Activated T-cell treated with anti-CD3 and anti-CD28 coated beads, Interleukin-2, amount 50 U/mL, for 4 hours (primary cell): Measurements from ENCODE around the gene CDC7. TPM values are rescaled to one million over a fixed set of nuclear protein-coding genes. Genes with fewer than 3 reads are reported as not detected.
A peak's percentile ranks its signal among the peaks of the same experiment; 100 is the strongest.

ENCODE experiments used
- ATAC-seq, 2 donors: fragments of 200-7000 bp; cut with Tn5 transposase; one replicate each; pipeline ENCODE4 v1.10.0; 2021
- DNase-seq: peaks from one replicate; pipeline ENCODE4 v3.0.0-alpha.2; 2020
- H3K27me3 Mint-ChIP-seq: one replicate; pipeline ENCODE4 v1.8.0; 2021; ENCODE audit warnings: low read depth, mixed read lengths
- H3K36me3 Mint-ChIP-seq: one replicate; pipeline ENCODE4 v1.8.0; 2022; ENCODE audit warnings: mixed read lengths; ENCODE audit not compliant: insufficient read depth
- H3K4me1 Mint-ChIP-seq: one replicate; pipeline ENCODE4 v1.8.0; 2021; ENCODE audit warnings: low read depth, mixed read lengths
- H3K4me3 Mint-ChIP-seq: one replicate; pipeline ENCODE4 v1.8.0; 2021; ENCODE audit warnings: mild to moderate bottlenecking, moderate library complexity, mixed read lengths
- H3K9me3 Mint-ChIP-seq: one replicate; pipeline ENCODE4 v1.8.0; 2021; ENCODE audit warnings: mixed read lengths
- total RNA-seq, 3 donors: library from RNA; stranded (reverse); gene quantifications; one replicate each; pipeline ENCODE4 v1.2.1, GENCODE V29; 2021

The CDC7 gene
- total RNA-seq, 3 donors from 2014 or later = 11.1 to 20.1 (median 16.6) TPM

- DNase-seq = no peak
- peaks cover 4% of the 10 kb centered on the region for H3K9me3 Mint-ChIP-seq
- peaks cover 73% of the 10 kb centered on the region for H3K4me1 Mint-ChIP-seq
- ATAC-seq = peak; percentile 16 to 54
- H3K36me3 Mint-ChIP-seq = no peaks in the 10 kb centered on the region
- no peaks in the 10 kb centered on the region for H3K27me3 Mint-ChIP-seq
- peak overlapping the region; percentile 19 for H3K4me3 Mint-ChIP-seq
These were observed 47.9 kb downstream of the CDC7 start for GRCh38 chr1:91548376-91549040.

- peak; percentile 38 to 52 for ATAC-seq
- H3K9me3 Mint-ChIP-seq = peaks cover 4% of the 10 kb centered on the region
- no peaks in the 10 kb centered on the region for H3K36me3 Mint-ChIP-seq
- peak overlapping the region; percentile 29 for H3K4me3 Mint-ChIP-seq
- no peaks in the 10 kb centered on the region for H3K27me3 Mint-ChIP-seq
- peaks cover 80% of the 10 kb centered on the region for H3K4me1 Mint-ChIP-seq
- DNase-seq = no peak
These were observed 48.5 kb downstream of the CDC7 start for GRCh38 chr1:91549041-91549735.

GRCh38 chr1:91550961-91551360, 50.3 kb downstream of the CDC7 start:
- DNase-seq (no peak), ATAC-seq (no peak)
- H3K36me3 Mint-ChIP-seq = no peaks in the 10 kb centered on the region
- H3K4me3 Mint-ChIP-seq = no peak overlapping the region
- no peaks in the 10 kb centered on the region for H3K27me3 Mint-ChIP-seq
- H3K4me1 Mint-ChIP-seq = peaks cover 94% of the 10 kb centered on the region
- H3K9me3 Mint-ChIP-seq = peaks cover 4% of the 10 kb centered on the region

GRCh38 chr1:91552091-91552490, 51.4 kb downstream of the CDC7 start:
- peaks cover 4% of the 10 kb centered on the region for H3K9me3 Mint-ChIP-seq
- no peaks in the 10 kb centered on the region for H3K36me3 Mint-ChIP-seq
- peaks cover 98% of the 10 kb centered on the region for H3K4me1 Mint-ChIP-seq
- DNase-seq = no peak
- ATAC-seq = no peak
- H3K4me3 Mint-ChIP-seq = no peak overlapping the region
- no peaks in the 10 kb centered on the region for H3K27me3 Mint-ChIP-seq

GRCh38 chr1:91552596-91552995, 51.9 kb downstream of the CDC7 start:
- no peaks in the 10 kb centered on the region for H3K27me3 Mint-ChIP-seq
- peaks cover 4% of the 10 kb centered on the region for H3K9me3 Mint-ChIP-seq
- no peak overlapping the region for H3K4me3 Mint-ChIP-seq
- DNase-seq = no peak
- no peak for ATAC-seq
- H3K4me1 Mint-ChIP-seq = peaks cover 96% of the 10 kb centered on the region
- no peaks in the 10 kb centered on the region for H3K36me3 Mint-ChIP-seq

GRCh38 chr1:91553177-91553591, 52.5 kb downstream of the CDC7 start:
- no peak overlapping the region for H3K4me3 Mint-ChIP-seq
- H3K36me3 Mint-ChIP-seq = no peaks in the 10 kb centered on the region
- no peaks in the 10 kb centered on the region for H3K27me3 Mint-ChIP-seq
- DNase-seq = no peak
- H3K4me1 Mint-ChIP-seq = peaks cover 93% of the 10 kb centered on the region
- ATAC-seq = no peak
- peaks cover 4% of the 10 kb centered on the region for H3K9me3 Mint-ChIP-seq

GRCh38 chr1:91555074-91555730, 54.6 kb downstream of the CDC7 start:
- Mint-ChIP-seq H3K9me3 (peaks cover 4% of the 10 kb centered on the region), H3K4me1 (peaks cover 90% of the 10 kb centered on the region), H3K4me3 (peak overlapping the region; percentile 24), H3K27me3 (no peaks in the 10 kb centered on the region), H3K36me3 (no peaks in the 10 kb centered on the region)
- DNase-seq = no peak
- ATAC-seq = no peak

GRCh38 chr1:91555821-91556531, 55.3 kb downstream of the CDC7 start:
- peak; percentile 90 to 92 for ATAC-seq
- peak; percentile 47 for DNase-seq
- H3K4me1 Mint-ChIP-seq = peaks cover 87% of the 10 kb centered on the region
- peak overlapping the region; percentile 31 for H3K4me3 Mint-ChIP-seq
- H3K36me3 Mint-ChIP-seq = no peaks in the 10 kb centered on the region
- no peaks in the 10 kb centered on the region for H3K27me3 Mint-ChIP-seq
- H3K9me3 Mint-ChIP-seq = no peaks in the 10 kb centered on the region

- DNase-seq (no peak), ATAC-seq (peak; percentile 2 to 5)
- peak overlapping the region; percentile 31 for H3K4me3 Mint-ChIP-seq
- H3K36me3 Mint-ChIP-seq = no peaks in the 10 kb centered on the region
- peaks cover 85% of the 10 kb centered on the region for H3K4me1 Mint-ChIP-seq
- H3K9me3 Mint-ChIP-seq = no peaks in the 10 kb centered on the region
- no peaks in the 10 kb centered on the region for H3K27me3 Mint-ChIP-seq
These were observed 55.9 kb downstream of the CDC7 start for GRCh38 chr1:91556556-91556955.

- H3K4me3 Mint-ChIP-seq = no peak overlapping the region
- ATAC-seq (no peak), DNase-seq (no peak)
- H3K27me3 Mint-ChIP-seq = no peaks in the 10 kb centered on the region
- peaks cover 84% of the 10 kb centered on the region for H3K4me1 Mint-ChIP-seq
- H3K36me3 Mint-ChIP-seq = no peaks in the 10 kb centered on the region
- no peaks in the 10 kb centered on the region for H3K9me3 Mint-ChIP-seq
These were observed 56.5 kb downstream of the CDC7 start for GRCh38 chr1:91557039-91557690.

GRCh38 chr1:91557826-91558225, 57.2 kb downstream of the CDC7 start:
- H3K4me1 Mint-ChIP-seq = peaks cover 77% of the 10 kb centered on the region
- H3K27me3 Mint-ChIP-seq = no peaks in the 10 kb centered on the region
- ATAC-seq (no peak), DNase-seq (no peak)
- H3K36me3 Mint-ChIP-seq = no peaks in the 10 kb centered on the region
- H3K4me3 Mint-ChIP-seq = no peak overlapping the region
- H3K9me3 Mint-ChIP-seq = no peaks in the 10 kb centered on the region

GRCh38 chr1:91559046-91559750, 58.5 kb downstream of the CDC7 start:
- Mint-ChIP-seq H3K27me3 (no peaks in the 10 kb centered on the region), H3K4me1 (peaks cover 66% of the 10 kb centered on the region), H3K9me3 (peaks cover 4% of the 10 kb centered on the region), H3K36me3 (peaks cover 3% of the 10 kb centered on the region), H3K4me3 (no peak overlapping the region)
- no peak for ATAC-seq
- DNase-seq = no peak

- H3K9me3 Mint-ChIP-seq = peaks cover 6% of the 10 kb centered on the region
- DNase-seq (no peak), ATAC-seq (no peak)
- H3K4me3 Mint-ChIP-seq = no peak overlapping the region
- peaks cover 62% of the 10 kb centered on the region for H3K4me1 Mint-ChIP-seq
- H3K36me3 Mint-ChIP-seq = peaks cover 3% of the 10 kb centered on the region
- no peaks in the 10 kb centered on the region for H3K27me3 Mint-ChIP-seq
These were observed 59.4 kb downstream of the CDC7 start for GRCh38 chr1:91559838-91560565.
